ENCODE data around the gene RPS19. TPM values are rescaled to one million over a fixed set of nuclear protein-coding genes. Genes with fewer than 3 reads are reported as not detected.

Gene RPS19
- total RNA-seq, 1 experiment from 2014 or later: 1,349 TPM

DNA sequence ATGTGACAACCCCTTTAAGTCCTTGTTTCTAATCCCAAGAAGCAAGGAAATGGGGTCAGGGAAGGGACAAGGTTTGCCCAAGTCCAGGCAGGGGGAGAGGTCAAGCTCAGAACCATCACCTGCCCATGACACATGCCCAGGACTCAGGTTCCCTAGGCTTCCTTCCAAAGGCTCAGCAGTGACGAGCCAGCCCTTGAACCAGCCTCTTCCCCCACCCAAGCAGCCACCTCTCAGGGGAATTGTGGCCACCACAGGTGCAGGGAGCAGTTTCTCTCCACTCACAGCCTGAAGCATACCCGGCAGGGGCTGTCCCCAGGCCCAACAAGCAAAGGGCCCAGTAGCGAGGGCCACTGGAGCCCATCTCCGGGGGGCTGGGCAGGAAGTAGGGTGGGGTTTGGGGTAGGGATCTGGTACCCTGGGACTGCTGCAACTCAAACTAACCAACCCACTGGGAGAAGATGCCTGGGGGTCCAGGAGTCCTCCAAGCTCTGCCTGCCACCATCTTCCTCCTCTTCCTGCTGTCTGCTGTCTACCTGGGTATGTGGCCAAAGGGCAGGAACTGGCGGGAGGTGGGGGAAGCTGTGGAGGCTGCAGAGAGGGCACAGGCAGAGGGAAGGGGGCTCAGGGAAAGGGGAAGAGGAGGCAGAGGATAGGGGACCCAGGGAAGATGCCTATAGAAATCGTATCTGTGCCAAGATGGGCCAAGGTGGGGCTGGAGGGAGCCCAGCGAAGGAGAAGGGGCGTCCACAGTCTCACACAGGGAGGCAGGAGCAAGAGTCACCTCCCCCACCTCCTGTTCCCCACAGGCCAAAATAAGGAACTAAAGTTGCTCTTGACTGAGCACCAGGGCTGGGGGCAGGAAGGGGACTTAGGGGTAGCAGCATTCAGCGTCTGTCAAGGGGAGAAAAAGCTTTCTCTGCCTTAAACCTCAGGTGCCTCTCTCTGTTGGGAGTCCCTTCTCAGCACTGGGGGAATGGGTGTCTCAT is 17.1 kb downstream of the RPS19 start, which contains the start of gene CD79A:
TSS of gene CD79A (plus strand) at position 433 of the 986 bp plus-strand sequence. CDS start at position 459, 26 bp downstream.
- Histone ChIP-seq H3K9me3 (ENCODE audit: control insufficient read depth, insufficient read depth, low read depth, low read length) (no peaks in the 10 kb centered on the region), H3K27me3 (ENCODE audit: control insufficient read depth, insufficient read depth, low read length) (no peaks in the 10 kb centered on the region), H3K36me3 (ENCODE audit: control insufficient read depth, insufficient read depth, low read length) (no peaks in the 10 kb centered on the region), H3K27ac (ENCODE audit: low read length) (no peak within 1 kb of the TSS), H3K4me1 (ENCODE audit: control insufficient read depth, insufficient read depth, low read length) (peaks cover 3% of the 10 kb centered on the region; the same call in 1 of the 2 replicates), H3K4me3 (ENCODE audit: low read depth in 2 of 2, low read length in 2 of 2) (no peak within 1 kb of the TSS)
- in situ Hi-C loops (cut with HindIII; ENCODE audit: low pct_unique_long_range_greater_than_20kb, low sequenced_read_pairs): no loop called here
- BruUV-seq (replicated peaks): no TSS peak
- DNase-seq (ENCODE audit: low read depth, low spot score): no peak
- CTCF ChIA-PET: no interaction called here
- TF ChIP-seq, protein P1, sequence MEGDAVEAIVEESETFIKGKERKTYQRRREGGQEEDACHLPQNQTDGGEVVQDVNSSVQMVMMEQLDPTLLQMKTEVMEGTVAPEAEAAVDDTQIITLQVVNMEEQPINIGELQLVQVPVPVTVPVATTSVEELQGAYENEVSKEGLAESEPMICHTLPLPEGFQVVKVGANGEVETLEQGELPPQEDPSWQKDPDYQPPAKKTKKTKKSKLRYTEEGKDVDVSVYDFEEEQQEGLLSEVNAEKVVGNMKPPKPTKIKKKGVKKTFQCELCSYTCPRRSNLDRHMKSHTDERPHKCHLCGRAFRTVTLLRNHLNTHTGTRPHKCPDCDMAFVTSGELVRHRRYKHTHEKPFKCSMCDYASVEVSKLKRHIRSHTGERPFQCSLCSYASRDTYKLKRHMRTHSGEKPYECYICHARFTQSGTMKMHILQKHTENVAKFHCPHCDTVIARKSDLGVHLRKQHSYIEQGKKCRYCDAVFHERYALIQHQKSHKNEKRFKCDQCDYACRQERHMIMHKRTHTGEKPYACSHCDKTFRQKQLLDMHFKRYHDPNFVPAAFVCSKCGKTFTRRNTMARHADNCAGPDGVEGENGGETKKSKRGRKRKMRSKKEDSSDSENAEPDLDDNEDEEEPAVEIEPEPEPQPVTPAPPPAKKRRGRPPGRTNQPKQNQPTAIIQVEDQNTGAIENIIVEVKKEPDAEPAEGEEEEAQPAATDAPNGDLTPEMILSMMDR (IDR thresholded peaks at IDR 0.05): no peak
- TF ChIP-seq POLR2AphosphoS5 (IDR thresholded peaks at IDR 0.05; ENCODE audit: low read depth, low read length): no peak
- TF ChIP-seq, protein P2, sequence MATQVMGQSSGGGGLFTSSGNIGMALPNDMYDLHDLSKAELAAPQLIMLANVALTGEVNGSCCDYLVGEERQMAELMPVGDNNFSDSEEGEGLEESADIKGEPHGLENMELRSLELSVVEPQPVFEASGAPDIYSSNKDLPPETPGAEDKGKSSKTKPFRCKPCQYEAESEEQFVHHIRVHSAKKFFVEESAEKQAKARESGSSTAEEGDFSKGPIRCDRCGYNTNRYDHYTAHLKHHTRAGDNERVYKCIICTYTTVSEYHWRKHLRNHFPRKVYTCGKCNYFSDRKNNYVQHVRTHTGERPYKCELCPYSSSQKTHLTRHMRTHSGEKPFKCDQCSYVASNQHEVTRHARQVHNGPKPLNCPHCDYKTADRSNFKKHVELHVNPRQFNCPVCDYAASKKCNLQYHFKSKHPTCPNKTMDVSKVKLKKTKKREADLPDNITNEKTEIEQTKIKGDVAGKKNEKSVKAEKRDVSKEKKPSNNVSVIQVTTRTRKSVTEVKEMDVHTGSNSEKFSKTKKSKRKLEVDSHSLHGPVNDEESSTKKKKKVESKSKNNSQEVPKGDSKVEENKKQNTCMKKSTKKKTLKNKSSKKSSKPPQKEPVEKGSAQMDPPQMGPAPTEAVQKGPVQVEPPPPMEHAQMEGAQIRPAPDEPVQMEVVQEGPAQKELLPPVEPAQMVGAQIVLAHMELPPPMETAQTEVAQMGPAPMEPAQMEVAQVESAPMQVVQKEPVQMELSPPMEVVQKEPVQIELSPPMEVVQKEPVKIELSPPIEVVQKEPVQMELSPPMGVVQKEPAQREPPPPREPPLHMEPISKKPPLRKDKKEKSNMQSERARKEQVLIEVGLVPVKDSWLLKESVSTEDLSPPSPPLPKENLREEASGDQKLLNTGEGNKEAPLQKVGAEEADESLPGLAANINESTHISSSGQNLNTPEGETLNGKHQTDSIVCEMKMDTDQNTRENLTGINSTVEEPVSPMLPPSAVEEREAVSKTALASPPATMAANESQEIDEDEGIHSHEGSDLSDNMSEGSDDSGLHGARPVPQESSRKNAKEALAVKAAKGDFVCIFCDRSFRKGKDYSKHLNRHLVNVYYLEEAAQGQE (IDR thresholded peaks at IDR 0.05; ENCODE audit: insufficient read depth in 1 of 2, low read depth in 2 of 2, low read length in 1 of 2): no peak
- no peak for TF ChIP-seq TCF7L2 (IDR thresholded peaks at IDR 0.05; ENCODE audit: low read depth, low read length)
- TF ChIP-seq SIN3A (IDR thresholded peaks at IDR 0.05; ENCODE audit: borderline replicate concordance, insufficient read depth, low read depth, low read length): no peak
- POLR2A ChIA-PET: no interaction called here
- intact Hi-C loops (cut with micrococcal nuclease; ENCODE audit: unreplicated experiment): loop anchor here (5.0 kb wide), 1 partner anchor 80 kb away; the partner anchor contains the start of gene RABAC1
- ATAC-seq: no peak

DNA sequence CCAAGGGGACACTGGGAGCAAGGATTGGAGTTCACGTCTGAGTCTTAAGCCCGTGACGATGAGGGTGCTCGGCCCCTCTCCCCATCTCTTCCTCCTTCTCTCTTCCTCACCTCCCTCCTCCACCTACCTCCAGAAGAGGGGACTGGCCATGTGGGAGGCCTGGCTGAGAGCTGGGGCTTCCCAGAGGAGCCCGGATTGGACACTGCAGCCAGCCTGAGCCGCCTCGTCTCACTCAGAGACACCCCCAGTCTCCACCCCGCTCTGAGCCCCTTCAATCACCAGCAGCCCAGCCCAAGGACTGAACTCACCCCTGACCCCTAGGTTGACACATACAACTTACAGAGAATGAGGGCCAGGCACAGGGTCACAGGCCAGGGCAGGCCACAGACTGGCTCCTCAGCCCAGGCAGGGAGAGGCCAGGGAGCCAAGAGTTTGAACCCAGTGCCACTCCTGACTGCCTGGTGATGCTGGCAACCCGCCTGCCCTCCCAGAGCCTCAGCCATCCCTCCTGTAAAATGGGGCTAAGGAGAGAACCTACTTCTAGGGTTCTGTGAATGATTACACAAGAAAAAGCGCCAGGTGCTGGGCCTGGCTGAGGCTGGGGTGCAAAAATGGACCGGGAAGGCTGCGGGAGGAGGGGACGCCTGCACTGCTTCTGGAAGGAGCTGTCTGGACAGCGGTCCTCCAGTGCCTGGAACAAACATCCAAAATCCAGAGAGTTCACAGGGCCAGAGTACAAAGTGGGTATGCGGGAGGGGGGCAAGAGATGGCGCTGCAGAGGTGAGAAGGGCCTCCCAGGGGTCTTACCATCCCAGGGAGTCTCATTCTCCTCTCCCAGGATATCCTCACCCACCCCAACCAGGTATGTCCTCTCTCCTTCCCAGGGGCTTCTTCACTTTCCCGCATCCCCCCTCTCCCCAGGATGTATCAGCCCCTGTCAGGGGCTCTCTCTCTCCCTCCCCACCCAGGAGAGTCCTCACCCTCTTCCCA is 18.2 kb downstream of the RPS19 start:
- no peak for DNase-seq (ENCODE audit: low read depth, low spot score)
- Histone ChIP-seq H3K36me3 (ENCODE audit: control insufficient read depth, insufficient read depth, low read length) (no peaks in the 10 kb centered on the region; the same call in 1 of the 2 replicates), H3K4me1 (ENCODE audit: control insufficient read depth, insufficient read depth, low read length) (no peaks in the 10 kb centered on the region), H3K27me3 (ENCODE audit: control insufficient read depth, insufficient read depth, low read length) (no peaks in the 10 kb centered on the region), H3K9me3 (ENCODE audit: control insufficient read depth, insufficient read depth, low read depth, low read length) (no peaks in the 10 kb centered on the region), H3K4me3 (ENCODE audit: low read depth in 2 of 2, low read length in 2 of 2) (no peak overlapping the region), H3K27ac (ENCODE audit: low read length) (no peak overlapping the region)
- no TSS peak for BruUV-seq (replicated peaks)
- no peak for ATAC-seq
- intact Hi-C loops (cut with micrococcal nuclease; ENCODE audit: unreplicated experiment) (loop anchor here (5.0 kb wide), 1 partner anchor 79 kb away; the partner anchor contains the start of gene RABAC1), in situ Hi-C loops (cut with HindIII; ENCODE audit: low pct_unique_long_range_greater_than_20kb, low sequenced_read_pairs) (no loop called here)
- POLR2A ChIA-PET: no interaction called here
- CTCF ChIA-PET: no interaction called here
- TF ChIP-seq SIN3A (IDR thresholded peaks at IDR 0.05; ENCODE audit: borderline replicate concordance, insufficient read depth, low read depth, low read length) (no peak), TCF7L2 (IDR thresholded peaks at IDR 0.05; ENCODE audit: low read depth, low read length) (no peak), POLR2AphosphoS5 (IDR thresholded peaks at IDR 0.05; ENCODE audit: low read depth, low read length) (no peak)
- TF ChIP-seq, protein P1 (IDR thresholded peaks at IDR 0.05): no peak
- TF ChIP-seq, protein P2 (IDR thresholded peaks at IDR 0.05; ENCODE audit: insufficient read depth in 1 of 2, low read depth in 2 of 2, low read length in 1 of 2): no peak
